Endothelial cell of umbilical vein (primary cell): ENCODE results near the gene FDX1. TPM values are rescaled to one million over a fixed set of nuclear protein-coding genes. Genes with fewer than 3 reads are reported as not detected.

Experiments used
- BruUV-seq: library from RNA; stranded (reverse); fragments of 400-500 nt; replicated peaks from 2 replicates; lab custom pipeline; 2021; lab: Mats Ljungman, UMichigan
- CTCF ChIA-PET: fragments of 300-600, 350-600 bp; sonication (Branson Sonifier 250); formaldehyde crosslinking; loops from one replicate; lab custom pipeline; 2021; ENCODE audit warnings: antibody characterized with exemption, inconsistent platforms; lab: Charles Lee
- POLR2A ChIA-PET: fragments of 300-600, 350-600 bp; sonication (Branson Sonifier 250); formaldehyde crosslinking; loops from one replicate; lab custom pipeline; 2021; ENCODE audit warnings: antibody characterized with exemption, inconsistent platforms; lab: Charles Lee
- DNase-seq: peaks from one replicate; pipeline ENCODE4 v3.0.0-alpha.2; 2011; ENCODE audit warnings: low read depth, low spot score
- FAIRE-seq: peaks from 2 replicates; lab custom pipeline; 2011; peaks lifted over from hg19 to GRCh38; lab: Jason Lieb, UNC
- H2AFZ ChIP-seq: 2 replicates; pipeline ENCODE4 v1.6.0; 2012; ENCODE audit warnings: low read depth, low read length, control low read depth, inconsistent platforms
- H3K27ac ChIP-seq: 2 replicates; pipeline ENCODE4 v1.5.1; 2011; ENCODE audit warnings: low read depth, mild to moderate bottlenecking, control low read depth, low read length, moderate library complexity; ENCODE audit not compliant: insufficient read depth
- H3K27me3 ChIP-seq, 2 experiments: 2 replicates each; pipeline versions ENCODE4 v1.6.0 to v1.6.1; 2011; ENCODE audit warnings: low read length in 2 of 2, mixed read lengths in 1 of 2; ENCODE audit not compliant: control insufficient read depth in 2 of 2, insufficient read depth in 2 of 2
- H3K36me3 ChIP-seq, 2 experiments: 2 replicates in 1 of 2; 3 replicates in 1 of 2; pipeline ENCODE4 v1.5.1; 2011; ENCODE audit warnings: low read length in 2 of 2, mild to moderate bottlenecking in 1 of 2, moderate library complexity in 1 of 2; ENCODE audit not compliant: control insufficient read depth in 2 of 2, insufficient read depth in 2 of 2; ENCODE audit errors: extremely low read depth in 1 of 2
- H3K4me1 ChIP-seq: 3 replicates; pipeline ENCODE4 v1.5.1; 2011; ENCODE audit warnings: mild to moderate bottlenecking, low read length; ENCODE audit not compliant: control insufficient read depth, insufficient read depth; ENCODE audit errors: extremely low read depth
- H3K4me2 ChIP-seq: 2 replicates; pipeline ENCODE4 v1.6.1; 2011; ENCODE audit warnings: low read length, control low read depth, mixed read lengths; ENCODE audit not compliant: insufficient read depth
- H3K4me3 ChIP-seq, 3 experiments: fragments of 200-600 bp in 1 of 3; sonication (generic), shearing (Covaris generic) in 1 of 3; replicated peaks in 1 of 3; 2 replicates each; pipeline ENCODE4 v1.5.1; 2011 to 2016; ENCODE audit warnings: control low read depth in 3 of 3, low read length in 3 of 3, mild to moderate bottlenecking in 2 of 3, inconsistent platforms in 1 of 3, low read depth in 1 of 3, moderate library complexity in 1 of 3; ENCODE audit not compliant: insufficient read depth in 1 of 3
- H3K79me2 ChIP-seq: 2 replicates; pipeline ENCODE4 v1.6.0; 2012; ENCODE audit warnings: low read length, inconsistent platforms; ENCODE audit not compliant: control insufficient read depth, insufficient read depth
- H3K9ac ChIP-seq: replicated peaks from 2 replicates; pipeline ENCODE3; 2011; ENCODE audit warnings: low read length, control low read depth; ENCODE audit not compliant: insufficient read depth; ENCODE audit errors: extremely low read depth
- H3K9me1 ChIP-seq: replicated peaks from 3 replicates; pipeline ENCODE4 v1.6.0; 2011; ENCODE audit warnings: mild to moderate bottlenecking, low read length; ENCODE audit not compliant: control insufficient read depth, insufficient read depth; ENCODE audit errors: extremely low read depth
- H3K9me3 ChIP-seq: replicated peaks from 2 replicates; pipeline ENCODE4 v1.5.1; 2012; ENCODE audit warnings: low read length, inconsistent platforms; ENCODE audit not compliant: control insufficient read depth, insufficient read depth
- H4K20me1 ChIP-seq: replicated peaks from 2 replicates; pipeline ENCODE3; 2011; ENCODE audit warnings: mild to moderate bottlenecking, low read length; ENCODE audit not compliant: control insufficient read depth, insufficient read depth; ENCODE audit errors: extremely low read depth
- EZH2 ChIP-seq: IDR thresholded peaks from 2 replicates; pipeline ENCODE4 v1.6.1; 2012; ENCODE audit warnings: borderline replicate concordance, low read depth, mild to moderate bottlenecking, moderate library complexity, low read length, inconsistent platforms; ENCODE audit not compliant: severe bottlenecking
- FOS ChIP-seq: IDR thresholded peaks from 2 replicates; pipeline ENCODE4 v1.6.1; 2011; ENCODE audit warnings: mild to moderate bottlenecking, low read length, moderate library complexity, borderline replicate concordance; ENCODE audit not compliant: insufficient read depth
- GATA2 ChIP-seq: IDR thresholded peaks from 2 replicates; pipeline ENCODE4 v1.7.0; 2011; ENCODE audit warnings: low read depth, mild to moderate bottlenecking, moderate library complexity, mixed read lengths, low read length; ENCODE audit not compliant: insufficient read length, insufficient read depth
- JUN ChIP-seq: IDR thresholded peaks from 2 replicates; pipeline ENCODE4 v1.6.1; 2011; ENCODE audit warnings: borderline replicate concordance, low read depth; ENCODE audit not compliant: insufficient read length, insufficient read depth
- MYC ChIP-seq: IDR thresholded peaks from one replicate; pipeline ENCODE4 v1.6.1; 2011; ENCODE audit warnings: mild to moderate bottlenecking, low read depth, low read length
- POLR2A ChIP-seq: IDR thresholded peaks from 2 replicates; pipeline ENCODE4 v1.6.1; 2012; ENCODE audit warnings: low read depth, mild to moderate bottlenecking, control low read depth, low read length
- POLR2AphosphoS5 ChIP-seq: IDR thresholded peaks from 2 replicates; pipeline ENCODE4 v1.6.1; 2012; ENCODE audit warnings: low read depth, mild to moderate bottlenecking, control low read depth, low read length, moderate library complexity; ENCODE audit not compliant: insufficient read depth
- dilution Hi-C: fragments of 300-500 bp; cut with MboI; formaldehyde crosslinking; loops from one replicate; pipeline ENCODE4 v1.15.0; 2019; ENCODE audit warnings: low sequenced_read_pairs; ENCODE audit not compliant: extremely low pct_ligation_motif_present
- intact Hi-C: fragments of 100-400 bp; cut with micrococcal nuclease; formaldehyde crosslinking; loops from one replicate; pipeline ENCODE4 v1.10.0; 2022
- polyA plus RNA-seq, 4 experiments: library from polyadenylated mRNA; depleted of rRNA in 3 of 4; stranded (reverse) in 3 of 4; unstranded in 1 of 4; fragments of >200 nt; gene quantifications; 2 replicates each; pipeline versions ENCODE4 v1.2.1 to v1.2.3, GENCODE V29; 2011 to 2012; ENCODE audit warnings: missing spikeins in 1 of 4
- total RNA-seq: library from RNA; stranded (reverse); gene quantifications from 2 replicates; pipeline ENCODE4 v1.2.3, GENCODE V29; 2021
- TF ChIP-seq, protein P1 (sequence below), 2 donors: IDR thresholded peaks; 1 replicate in 1 of 2; 2 replicates in 1 of 2; pipeline ENCODE4 v1.5.1; 2011; ENCODE audit warnings: low read length in 2 of 2, mild to moderate bottlenecking in 2 of 2, moderate library complexity in 2 of 2, control low read depth in 1 of 2, inconsistent platforms in 1 of 2, low read depth in 1 of 2; ENCODE audit not compliant: insufficient read depth in 1 of 2; ENCODE audit errors: extremely low read depth in 1 of 2
- TF ChIP-seq, protein P2 (sequence below): IDR thresholded peaks from 2 replicates; pipeline ENCODE4 v1.6.1; 2011; ENCODE audit not compliant: insufficient read depth, insufficient read length

Gene FDX1
- total and polyA plus RNA-seq, 2 donors (not counting 3 experiments of a cell fraction or from before 2014, with no cell fraction given): 4.7 to 11.0 TPM

DNA sequence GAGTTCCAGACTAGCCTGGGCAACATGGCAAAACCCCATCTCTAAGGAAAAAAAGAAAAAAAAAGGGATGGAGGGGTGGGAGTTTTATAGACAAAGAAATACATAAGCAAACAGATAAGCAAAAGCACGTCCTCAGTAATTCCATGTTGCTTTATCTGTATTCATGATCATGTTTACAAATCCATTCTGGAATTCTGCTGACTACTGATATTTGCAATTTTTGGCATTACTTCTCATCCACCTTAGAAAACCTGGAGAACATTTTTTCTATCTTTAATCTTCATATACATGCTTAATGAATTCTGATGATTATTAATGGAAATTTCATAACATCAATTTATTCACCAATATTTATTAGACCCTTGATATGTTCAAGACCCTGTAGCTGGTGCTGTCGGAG lies 1.7 kb upstream of the FDX1 start:
- CTCF ChIA-PET: interaction anchor here (2.2 to 9.8 kb wide), 2 partner anchors 31 to 229 kb away, joined by 9 to 143 read pairs; no protein-coding TSS in a partner anchor
- Histone ChIP-seq H3K9me3 (no peaks in the 10 kb centered on the region), H3K36me3 (no peaks in the 10 kb centered on the region), H3K27me3 (no peaks in the 10 kb centered on the region), H4K20me1 (no peaks in the 10 kb centered on the region), H3K27ac (no peak overlapping the region), H3K9ac (no peak overlapping the region), H2AFZ (no peak overlapping the region), H3K4me3 (no peak overlapping the region), H3K4me1 (peaks cover 20% of the 10 kb centered on the region), H3K9me1 (no peaks in the 10 kb centered on the region), H3K79me2 (peaks cover 22% of the 10 kb centered on the region), H3K4me2 (no peak overlapping the region)
- DNase-seq (no peak), FAIRE-seq (no peak)
- intact Hi-C loops (no loop called here), dilution Hi-C loops (no loop called here)
- TF ChIP-seq EZH2 (no peak), POLR2A (no peak), GATA2 (no peak), POLR2AphosphoS5 (no peak), FOS (no peak), JUN (no peak), MYC (no peak)
- TF ChIP-seq, protein P1, sequence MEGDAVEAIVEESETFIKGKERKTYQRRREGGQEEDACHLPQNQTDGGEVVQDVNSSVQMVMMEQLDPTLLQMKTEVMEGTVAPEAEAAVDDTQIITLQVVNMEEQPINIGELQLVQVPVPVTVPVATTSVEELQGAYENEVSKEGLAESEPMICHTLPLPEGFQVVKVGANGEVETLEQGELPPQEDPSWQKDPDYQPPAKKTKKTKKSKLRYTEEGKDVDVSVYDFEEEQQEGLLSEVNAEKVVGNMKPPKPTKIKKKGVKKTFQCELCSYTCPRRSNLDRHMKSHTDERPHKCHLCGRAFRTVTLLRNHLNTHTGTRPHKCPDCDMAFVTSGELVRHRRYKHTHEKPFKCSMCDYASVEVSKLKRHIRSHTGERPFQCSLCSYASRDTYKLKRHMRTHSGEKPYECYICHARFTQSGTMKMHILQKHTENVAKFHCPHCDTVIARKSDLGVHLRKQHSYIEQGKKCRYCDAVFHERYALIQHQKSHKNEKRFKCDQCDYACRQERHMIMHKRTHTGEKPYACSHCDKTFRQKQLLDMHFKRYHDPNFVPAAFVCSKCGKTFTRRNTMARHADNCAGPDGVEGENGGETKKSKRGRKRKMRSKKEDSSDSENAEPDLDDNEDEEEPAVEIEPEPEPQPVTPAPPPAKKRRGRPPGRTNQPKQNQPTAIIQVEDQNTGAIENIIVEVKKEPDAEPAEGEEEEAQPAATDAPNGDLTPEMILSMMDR (IDR thresholded peaks at IDR 0.05; ENCODE audit: extremely low read depth in 1 of 2, insufficient read depth in 1 of 2, low read depth in 1 of 2, low read length in 2 of 2): no peak
- TF ChIP-seq, protein P2, sequence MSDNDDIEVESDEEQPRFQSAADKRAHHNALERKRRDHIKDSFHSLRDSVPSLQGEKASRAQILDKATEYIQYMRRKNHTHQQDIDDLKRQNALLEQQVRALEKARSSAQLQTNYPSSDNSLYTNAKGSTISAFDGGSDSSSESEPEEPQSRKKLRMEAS: no peak
- POLR2A ChIA-PET: no interaction called here
- BruUV-seq: no TSS peak
